GM23338 (cell line): ENCODE data around the gene GPAM. TPM values are rescaled to one million over a fixed set of nuclear protein-coding genes. Genes with fewer than 3 reads are reported as not detected.

Source experiments
- ATAC-seq: fragments of 200-7000 bp; cut with Tn5 transposase; 3 replicates; pipeline ENCODE4 v1.9.1; 2020
- DNase-seq: peaks from one replicate; pipeline ENCODE4 v3.0.0-alpha.2; 2015; ENCODE audit warnings: low spot score
- H2AFZ ChIP-seq: fragments of 200-600 bp; sonication (generic); 2 replicates; pipeline ENCODE4 v1.8.0; 2016; ENCODE audit warnings: antibody characterized with exemption, mild to moderate bottlenecking, moderate library complexity
- H3F3A ChIP-seq: fragments of 200-600 bp; sonication (generic); replicated peaks from 2 replicates; pipeline ENCODE4 v1.8.0; 2017; ENCODE audit warnings: antibody characterized with exemption, mixed run types, low read depth
- H3K27ac ChIP-seq: fragments of 200-600 bp; sonication (generic); 2 replicates; pipeline ENCODE4 v1.6.1; 2016; ENCODE audit warnings: low read depth
- H3K27me3 ChIP-seq: fragments of 200-600 bp; sonication (generic); 2 replicates; pipeline ENCODE4 v1.8.0; 2016; ENCODE audit warnings: mild to moderate bottlenecking, mixed run types, moderate library complexity; ENCODE audit not compliant: insufficient read depth
- H3K36me3 ChIP-seq: fragments of 200-600 bp; sonication (generic); 2 replicates; pipeline ENCODE4 v1.8.0; 2016; ENCODE audit warnings: mild to moderate bottlenecking; ENCODE audit not compliant: insufficient read depth
- H3K4me1 ChIP-seq: fragments of 200-600 bp; sonication (generic); 2 replicates; pipeline ENCODE4 v1.8.0; 2016; ENCODE audit warnings: mild to moderate bottlenecking, moderate library complexity; ENCODE audit not compliant: insufficient read depth
- H3K4me2 ChIP-seq: fragments of 200-600 bp; sonication (generic); 2 replicates; pipeline ENCODE4 v1.7.1; 2017; ENCODE audit warnings: mixed run types
- H3K4me3 ChIP-seq: fragments of 200-600 bp; sonication (generic); 2 replicates; pipeline ENCODE4 v1.6.1; 2016; ENCODE audit warnings: mixed run types
- H3K79me2 ChIP-seq: fragments of 200-600 bp; sonication (generic); replicated peaks from 2 replicates; pipeline ENCODE4 v1.8.0; 2017; ENCODE audit warnings: mild to moderate bottlenecking; ENCODE audit not compliant: insufficient read depth
- H3K9me2 ChIP-seq: fragments of 200-600 bp; sonication (generic); 2 replicates; pipeline ENCODE4 v1.8.0; 2017; ENCODE audit not compliant: insufficient read depth
- H4K20me1 ChIP-seq: fragments of 200-600 bp; sonication (generic); replicated peaks from 2 replicates; pipeline ENCODE4 v1.8.0; 2017; ENCODE audit warnings: mild to moderate bottlenecking; ENCODE audit not compliant: insufficient read depth
- H3K27ac Mint-ChIP-seq: 2 replicates; pipeline ENCODE4 v1.8.0; 2020; ENCODE audit warnings: inconsistent platforms, mild to moderate bottlenecking, moderate library complexity, mixed read lengths
- H3K27me3 Mint-ChIP-seq: 3 replicates; pipeline ENCODE4 v1.8.0; 2022; ENCODE audit warnings: low read depth, mild to moderate bottlenecking, moderate library complexity, mixed read lengths, inconsistent platforms; ENCODE audit not compliant: insufficient read depth, poor library complexity
- H3K36me3 Mint-ChIP-seq: 3 replicates; pipeline ENCODE4 v1.8.0; 2021; ENCODE audit warnings: low read depth, mild to moderate bottlenecking, inconsistent platforms, moderate library complexity, mixed read lengths
- H3K4me1 Mint-ChIP-seq: 3 replicates; pipeline ENCODE4 v1.8.0; 2020; ENCODE audit warnings: mild to moderate bottlenecking, inconsistent platforms, mixed read lengths
- H3K4me3 Mint-ChIP-seq: 3 replicates; pipeline ENCODE4 v1.8.0; 2021; ENCODE audit warnings: moderate library complexity, mild to moderate bottlenecking, inconsistent platforms, mixed read lengths
- H3K9me3 Mint-ChIP-seq: 3 replicates; pipeline ENCODE4 v1.8.0; 2020; ENCODE audit warnings: moderate library complexity, mild to moderate bottlenecking, inconsistent platforms, mixed read lengths
- CREB1 ChIP-seq: fragments of 250-450 bp; sonication (Bioruptor Pico); IDR thresholded peaks from 2 replicates; pipeline ENCODE4 v1.5.0; 2020; ENCODE audit warnings: low read depth, mild to moderate bottlenecking, moderate library complexity
- ETS1 ChIP-seq: IDR thresholded peaks from 2 replicates; pipeline ENCODE4 v1.6.1; 2016; ENCODE audit warnings: antibody characterized with exemption
- EZH2 ChIP-seq: fragments of 200-600 bp; sonication (generic); IDR thresholded peaks from one replicate; pipeline ENCODE4 v1.8.0; 2017; ENCODE audit warnings: antibody characterized with exemption, mild to moderate bottlenecking, low read depth; ENCODE audit not compliant: unreplicated experiment
- EZH2phosphoT487 ChIP-seq: fragments of 200-600 bp; sonication (generic); IDR thresholded peaks from one replicate; pipeline ENCODE4 v1.8.1; 2018; ENCODE audit warnings: antibody characterized with exemption; ENCODE audit not compliant: unreplicated experiment
- JUNB ChIP-seq: IDR thresholded peaks from one replicate; pipeline ENCODE4 v1.6.1; 2016; ENCODE audit warnings: antibody characterized with exemption; ENCODE audit not compliant: unreplicated experiment
- NANOG ChIP-seq: IDR thresholded peaks from 2 replicates; pipeline ENCODE4 v1.6.1; 2016; ENCODE audit warnings: antibody characterized with exemption, borderline replicate concordance
- POLR2AphosphoS5 ChIP-seq: IDR thresholded peaks from 2 replicates; pipeline ENCODE4 v1.6.1; 2016; ENCODE audit warnings: antibody characterized with exemption, low read depth
- REST ChIP-seq: IDR thresholded peaks from one replicate; pipeline ENCODE4 v1.6.1; 2018; ENCODE audit warnings: antibody characterized with exemption; ENCODE audit not compliant: unreplicated experiment
- STAT1 ChIP-seq: IDR thresholded peaks from one replicate; pipeline ENCODE4 v1.6.1; 2016; ENCODE audit warnings: antibody characterized with exemption; ENCODE audit not compliant: unreplicated experiment
- ZNF114 ChIP-seq: fragments of 250-450 bp; sonication (Bioruptor Pico); IDR thresholded peaks from 2 replicates; pipeline ENCODE4 v1.5.0; 2020; ENCODE audit warnings: mild to moderate bottlenecking, moderate library complexity
- ZNF331 ChIP-seq: fragments of 250-450 bp; sonication (Bioruptor Pico); IDR thresholded peaks from 2 replicates; pipeline ENCODE4 v1.5.0; 2020; ENCODE audit warnings: low read depth, mild to moderate bottlenecking, moderate library complexity
- polyA plus RNA-seq: library from polyadenylated mRNA; unstranded; fragments of >200 nt; fragmentation: Nextera tagmentation; extraction: Ambion mirVana; gene quantifications from 2 replicates; pipeline ENCODE4 v1.2.1, GENCODE V29; 2016
- total RNA-seq: library from RNA; depleted of rRNA; stranded (reverse); fragments of >200 nt; shearing (Covaris generic); gene quantifications from 2 replicates; pipeline ENCODE4 v1.2.3, GENCODE V29; 2014
- TF ChIP-seq, protein P1 (sequence below), 2 experiments: fragments of 200-600 bp in 1 of 2; sonication (generic) in 1 of 2; conservative IDR thresholded peaks; 2 replicates each; pipeline versions ENCODE4 v1.5.1 to v1.6.1; 2016 to 2017; ENCODE audit warnings: antibody characterized with exemption in 2 of 2, low read depth in 2 of 2, mild to moderate bottlenecking in 2 of 2, moderate library complexity in 1 of 2
- TF ChIP-seq, protein P2 (sequence below): fragments of 250-450 bp; sonication (Bioruptor Pico); IDR thresholded peaks from 2 replicates; pipeline ENCODE4 v1.5.0; 2020; ENCODE audit warnings: mild to moderate bottlenecking, moderate library complexity

Gene GPAM
- total and polyA plus RNA-seq, 2 experiments from 2014 or later: 5.5 to 16.6 TPM

- Histone ChIP-seq H3K79me2 (no peaks in the 10 kb centered on the region), H3K4me3 (no peak overlapping the region), H3K27ac (no peak overlapping the region), H3F3A (no peaks in the 10 kb centered on the region), H3K4me1 (no peaks in the 10 kb centered on the region), H3K36me3 (peaks cover 57% of the 10 kb centered on the region; the same call in 1 of the 2 replicates), H3K4me2 (no peak overlapping the region), H3K27me3 (no peaks in the 10 kb centered on the region), H4K20me1 (peaks cover 3% of the 10 kb centered on the region), H3K9me2 (no peaks in the 10 kb centered on the region), H2AFZ (no peak overlapping the region)
- Mint-ChIP-seq H3K36me3 (peaks cover 72% of the 10 kb centered on the region), H3K4me1 (no peaks in the 10 kb centered on the region), H3K27me3 (peaks cover 2% of the 10 kb centered on the region), H3K27ac (no peak overlapping the region), H3K4me3 (no peak overlapping the region), H3K9me3 (no peaks in the 10 kb centered on the region; the same call in 2 of the 3 replicates)
- TF ChIP-seq ZNF331 (CRISPR knock-in tag) (no peak), POLR2AphosphoS5 (no peak), CREB1 (no peak), ETS1 (no peak), EZH2 (no peak), EZH2phosphoT487 (no peak), ZNF114 (CRISPR knock-in tag) (no peak), NANOG (no peak), JUNB (no peak), STAT1 (no peak), REST (no peak)
- TF ChIP-seq, protein P1, sequence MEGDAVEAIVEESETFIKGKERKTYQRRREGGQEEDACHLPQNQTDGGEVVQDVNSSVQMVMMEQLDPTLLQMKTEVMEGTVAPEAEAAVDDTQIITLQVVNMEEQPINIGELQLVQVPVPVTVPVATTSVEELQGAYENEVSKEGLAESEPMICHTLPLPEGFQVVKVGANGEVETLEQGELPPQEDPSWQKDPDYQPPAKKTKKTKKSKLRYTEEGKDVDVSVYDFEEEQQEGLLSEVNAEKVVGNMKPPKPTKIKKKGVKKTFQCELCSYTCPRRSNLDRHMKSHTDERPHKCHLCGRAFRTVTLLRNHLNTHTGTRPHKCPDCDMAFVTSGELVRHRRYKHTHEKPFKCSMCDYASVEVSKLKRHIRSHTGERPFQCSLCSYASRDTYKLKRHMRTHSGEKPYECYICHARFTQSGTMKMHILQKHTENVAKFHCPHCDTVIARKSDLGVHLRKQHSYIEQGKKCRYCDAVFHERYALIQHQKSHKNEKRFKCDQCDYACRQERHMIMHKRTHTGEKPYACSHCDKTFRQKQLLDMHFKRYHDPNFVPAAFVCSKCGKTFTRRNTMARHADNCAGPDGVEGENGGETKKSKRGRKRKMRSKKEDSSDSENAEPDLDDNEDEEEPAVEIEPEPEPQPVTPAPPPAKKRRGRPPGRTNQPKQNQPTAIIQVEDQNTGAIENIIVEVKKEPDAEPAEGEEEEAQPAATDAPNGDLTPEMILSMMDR (conservative IDR thresholded peaks at IDR 0.05; ENCODE audit: low read depth in 2 of 2): no peak
- TF ChIP-seq, protein P2, sequence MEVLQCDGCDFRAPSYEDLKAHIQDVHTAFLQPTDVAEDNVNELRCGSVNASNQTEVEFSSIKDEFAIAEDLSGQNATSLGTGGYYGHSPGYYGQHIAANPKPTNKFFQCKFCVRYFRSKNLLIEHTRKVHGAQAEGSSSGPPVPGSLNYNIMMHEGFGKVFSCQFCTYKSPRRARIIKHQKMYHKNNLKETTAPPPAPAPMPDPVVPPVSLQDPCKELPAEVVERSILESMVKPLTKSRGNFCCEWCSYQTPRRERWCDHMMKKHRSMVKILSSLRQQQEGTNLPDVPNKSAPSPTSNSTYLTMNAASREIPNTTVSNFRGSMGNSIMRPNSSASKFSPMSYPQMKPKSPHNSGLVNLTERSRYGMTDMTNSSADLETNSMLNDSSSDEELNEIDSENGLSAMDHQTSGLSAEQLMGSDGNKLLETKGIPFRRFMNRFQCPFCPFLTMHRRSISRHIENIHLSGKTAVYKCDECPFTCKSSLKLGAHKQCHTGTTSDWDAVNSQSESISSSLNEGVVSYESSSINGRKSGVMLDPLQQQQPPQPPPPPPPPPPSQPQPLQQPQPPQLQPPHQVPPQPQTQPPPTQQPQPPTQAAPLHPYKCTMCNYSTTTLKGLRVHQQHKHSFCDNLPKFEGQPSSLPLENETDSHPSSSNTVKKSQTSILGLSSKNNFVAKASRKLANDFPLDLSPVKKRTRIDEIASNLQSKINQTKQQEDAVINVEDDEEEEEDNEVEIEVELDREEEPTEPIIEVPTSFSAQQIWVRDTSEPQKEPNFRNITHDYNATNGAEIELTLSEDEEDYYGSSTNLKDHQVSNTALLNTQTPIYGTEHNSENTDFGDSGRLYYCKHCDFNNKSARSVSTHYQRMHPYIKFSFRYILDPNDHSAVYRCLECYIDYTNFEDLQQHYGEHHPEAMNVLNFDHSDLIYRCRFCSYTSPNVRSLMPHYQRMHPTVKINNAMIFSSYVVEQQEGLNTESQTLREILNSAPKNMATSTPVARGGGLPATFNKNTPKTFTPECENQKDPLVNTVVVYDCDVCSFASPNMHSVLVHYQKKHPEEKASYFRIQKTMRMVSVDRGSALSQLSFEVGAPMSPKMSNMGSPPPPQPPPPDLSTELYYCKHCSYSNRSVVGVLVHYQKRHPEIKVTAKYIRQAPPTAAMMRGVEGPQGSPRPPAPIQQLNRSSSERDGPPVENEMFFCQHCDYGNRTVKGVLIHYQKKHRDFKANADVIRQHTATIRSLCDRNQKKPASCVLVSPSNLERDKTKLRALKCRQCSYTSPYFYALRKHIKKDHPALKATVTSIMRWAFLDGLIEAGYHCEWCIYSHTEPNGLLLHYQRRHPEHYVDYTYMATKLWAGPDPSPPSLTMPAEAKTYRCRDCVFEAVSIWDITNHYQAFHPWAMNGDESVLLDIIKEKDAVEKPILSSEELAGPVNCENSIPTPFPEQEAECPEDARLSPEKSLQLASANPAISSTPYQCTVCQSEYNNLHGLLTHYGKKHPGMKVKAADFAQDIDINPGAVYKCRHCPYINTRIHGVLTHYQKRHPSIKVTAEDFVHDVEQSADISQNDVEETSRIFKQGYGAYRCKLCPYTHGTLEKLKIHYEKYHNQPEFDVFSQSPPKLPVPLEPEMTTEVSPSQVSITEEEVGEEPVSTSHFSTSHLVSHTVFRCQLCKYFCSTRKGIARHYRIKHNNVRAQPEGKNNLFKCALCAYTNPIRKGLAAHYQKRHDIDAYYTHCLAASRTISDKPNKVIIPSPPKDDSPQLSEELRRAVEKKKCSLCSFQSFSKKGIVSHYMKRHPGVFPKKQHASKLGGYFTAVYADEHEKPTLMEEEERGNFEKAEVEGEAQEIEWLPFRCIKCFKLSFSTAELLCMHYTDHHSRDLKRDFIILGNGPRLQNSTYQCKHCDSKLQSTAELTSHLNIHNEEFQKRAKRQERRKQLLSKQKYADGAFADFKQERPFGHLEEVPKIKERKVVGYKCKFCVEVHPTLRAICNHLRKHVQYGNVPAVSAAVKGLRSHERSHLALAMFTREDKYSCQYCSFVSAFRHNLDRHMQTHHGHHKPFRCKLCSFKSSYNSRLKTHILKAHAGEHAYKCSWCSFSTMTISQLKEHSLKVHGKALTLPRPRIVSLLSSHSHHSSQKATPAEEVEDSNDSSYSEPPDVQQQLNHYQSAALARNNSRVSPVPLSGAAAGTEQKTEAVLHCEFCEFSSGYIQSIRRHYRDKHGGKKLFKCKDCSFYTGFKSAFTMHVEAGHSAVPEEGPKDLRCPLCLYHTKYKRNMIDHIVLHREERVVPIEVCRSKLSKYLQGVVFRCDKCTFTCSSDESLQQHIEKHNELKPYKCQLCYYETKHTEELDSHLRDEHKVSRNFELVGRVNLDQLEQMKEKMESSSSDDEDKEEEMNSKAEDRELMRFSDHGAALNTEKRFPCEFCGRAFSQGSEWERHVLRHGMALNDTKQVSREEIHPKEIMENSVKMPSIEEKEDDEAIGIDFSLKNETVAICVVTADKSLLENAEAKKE (CRISPR knock-in tag): no peak
- ATAC-seq (no peak), DNase-seq (no peak)
Measured at GRCh38 chr10:112160834-112161233, 22.7 kb downstream of the GPAM start.
